Suppressor macrophage treated with lipopolysaccharide for 4 hours (primary cell): ENCODE measurements around the gene EPHB3.
A peak's percentile ranks its signal among the peaks of the same experiment; 100 is the strongest.
"Not testable (repeated sequence)": the region's sequence is repeated elsewhere in the genome, so short reads cannot be mapped to it uniquely, and the experiment has no call there.

Experiments used
- DNase-seq: peaks from one replicate; pipeline ENCODE4 v3.0.0-alpha.2; 2020

The EPHB3 gene

GRCh38 chr3:184601576-184602371, 40.2 kb downstream of the EPHB3 start:
- no peak for DNase-seq

- no peak for DNase-seq
Measured at GRCh38 chr3:184602372-184603150, 41.0 kb downstream of the EPHB3 start.

- DNase-seq = no peak
Measured at GRCh38 chr3:184603151-184604030, 41.8 kb downstream of the EPHB3 start.

- DNase-seq = no peak
Measured at GRCh38 chr3:184604039-184604601, 42.5 kb downstream of the EPHB3 start.

GRCh38 chr3:184604615-184605290, 43.2 kb downstream of the EPHB3 start:
- DNase-seq = peak; percentile 49

- DNase-seq = no peak
Measured at GRCh38 chr3:184608209-184608608, 46.6 kb downstream of the EPHB3 start.

- DNase-seq = no peak
Measured at GRCh38 chr3:184609476-184610244, 48.1 kb downstream of the EPHB3 start.

GRCh38 chr3:184610245-184610871, 48.8 kb downstream of the EPHB3 start:
- no peak for DNase-seq

- no peak for DNase-seq
Measured at GRCh38 chr3:184611607-184612281, 50.2 kb downstream of the EPHB3 start.

GRCh38 chr3:184615396-184615795, 53.8 kb downstream of the EPHB3 start:
- no peak for DNase-seq

GRCh38 chr3:184616436-184616835, 54.9 kb downstream of the EPHB3 start:
- no peak for DNase-seq

- not testable (repeated sequence) for DNase-seq
Measured at GRCh38 chr3:184617306-184617705, 55.7 kb downstream of the EPHB3 start.

- DNase-seq = peak; percentile 49
Measured at GRCh38 chr3:184618811-184619210, 57.2 kb downstream of the EPHB3 start.

- no peak for DNase-seq
Measured at GRCh38 chr3:184619369-184619768, 57.8 kb downstream of the EPHB3 start.

- no peak for DNase-seq
Measured at GRCh38 chr3:184619787-184620430, 58.3 kb downstream of the EPHB3 start.

GRCh38 chr3:184620475-184621119, 59.0 kb downstream of the EPHB3 start:
- DNase-seq = peak; percentile 40

GRCh38 chr3:184622156-184622555, 60.6 kb downstream of the EPHB3 start:
- DNase-seq = not testable (repeated sequence)

- DNase-seq = no peak
Measured at GRCh38 chr3:184626923-184627322, 65.3 kb downstream of the EPHB3 start.

- DNase-seq = no peak
Measured at GRCh38 chr3:184629555-184630160, 68.1 kb downstream of the EPHB3 start.
